Left colon (tissue), 2 donors: Measurements from ENCODE around the gene NAA10. TPM values are rescaled to one million over a fixed set of nuclear protein-coding genes. Genes with fewer than 3 reads are reported as not detected.

Experiments
- ATAC-seq: fragments of 200-7000 bp; cut with Tn5 transposase; one replicate; pipeline ENCODE4 v1.9.1; 2020; ENCODE audit warnings: mild to moderate bottlenecking, moderate library complexity
- DNase-seq, 2 donors: peaks; one replicate each; pipeline ENCODE4 v3.0.0-alpha.2; 2020
- intact Hi-C, 2 donors: fragments of 100-400 bp; cut with DNase I in 1 of 2; cut with micrococcal nuclease in 1 of 2; formaldehyde crosslinking; loops; one replicate each; pipeline versions ENCODE4 v1.11.2 to v1.14.0; 2022; cut with DNase I, micrococcal nuclease
- total RNA-seq, 2 donors: library from RNA; stranded (reverse); fragmentation: NEBNext Ultra II Directional; extraction: Animal tissue kit (Norgen Biotek cat#: 25700); gene quantifications; one replicate each; pipeline ENCODE4 v1.2.1, GENCODE V29; 2021
- donor health status: DM: no; HTN: no; CAD: no.
- donor health status: DM: yes; HTN: yes; CAD: no.

The NAA10 gene
- total RNA-seq, 2 donors from 2014 or later, result 52.7 to 68.0 TPM

GRCh38 chrX:153921070-153921469 is 13.8 kb downstream of the NAA10 start:
- DNase-seq (no peak), ATAC-seq (no peak)
- intact Hi-C loops, result no loop called here

- intact Hi-C loops, result no loop called here
- DNase-seq (no peak), ATAC-seq (no peak)
These were observed 14.3 kb downstream of the NAA10 start for GRCh38 chrX:153920546-153920945.

DNA sequence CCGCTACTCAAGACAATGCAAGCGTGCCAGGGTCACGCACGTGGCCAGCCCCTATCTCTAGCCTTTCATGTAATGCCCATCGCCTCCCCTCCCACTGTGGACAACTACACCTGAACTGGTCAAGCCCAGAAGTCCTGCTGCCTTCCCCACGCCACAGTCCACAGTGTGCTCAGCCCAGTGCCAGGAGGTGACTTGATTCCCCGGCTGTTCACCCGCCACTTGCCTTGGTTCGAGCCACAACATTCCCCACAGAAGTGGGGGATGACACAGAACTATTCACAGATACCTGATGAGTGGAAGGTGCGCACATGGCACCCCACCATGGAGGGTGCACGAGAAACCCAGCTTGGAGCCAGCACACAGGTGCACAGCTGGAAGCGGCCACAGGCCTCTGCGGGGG is 15.6 kb downstream of the NAA10 start:
- DNase-seq (no peak), ATAC-seq (no peak)
- intact Hi-C loops, result no loop called here

- intact Hi-C loops, result no loop called here
- DNase-seq, result no peak
- ATAC-seq, result no peak
These were observed 17.0 kb downstream of the NAA10 start for GRCh38 chrX:153917869-153918268.

DNA sequence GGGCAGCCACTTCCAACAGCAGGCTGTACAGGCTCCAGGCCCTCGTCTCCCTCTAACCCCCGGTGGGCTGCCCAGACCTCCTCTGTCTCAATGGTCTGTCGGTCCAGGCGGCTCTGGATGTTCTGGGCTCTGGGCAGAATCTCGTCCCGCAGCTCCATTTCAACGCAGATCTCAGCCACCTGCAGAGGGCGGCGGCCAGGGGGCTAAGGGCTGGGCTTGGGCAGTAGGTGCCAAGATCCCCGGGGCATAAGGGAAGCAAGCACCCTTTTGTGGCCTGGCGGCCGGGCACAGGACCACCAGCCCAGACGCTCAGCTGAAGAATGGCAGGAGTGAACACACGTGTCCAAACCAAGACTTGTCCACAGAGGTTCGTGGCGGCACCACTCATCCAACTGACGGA is 21.1 kb downstream of the NAA10 start:
- DNase-seq (no peak), ATAC-seq (no peak)
- intact Hi-C loops, result no loop called here

- DNase-seq (no peak), ATAC-seq (no peak)
- intact Hi-C loops, result no loop called here
These were observed 21.6 kb downstream of the NAA10 start for GRCh38 chrX:153913211-153913610.

DNA sequence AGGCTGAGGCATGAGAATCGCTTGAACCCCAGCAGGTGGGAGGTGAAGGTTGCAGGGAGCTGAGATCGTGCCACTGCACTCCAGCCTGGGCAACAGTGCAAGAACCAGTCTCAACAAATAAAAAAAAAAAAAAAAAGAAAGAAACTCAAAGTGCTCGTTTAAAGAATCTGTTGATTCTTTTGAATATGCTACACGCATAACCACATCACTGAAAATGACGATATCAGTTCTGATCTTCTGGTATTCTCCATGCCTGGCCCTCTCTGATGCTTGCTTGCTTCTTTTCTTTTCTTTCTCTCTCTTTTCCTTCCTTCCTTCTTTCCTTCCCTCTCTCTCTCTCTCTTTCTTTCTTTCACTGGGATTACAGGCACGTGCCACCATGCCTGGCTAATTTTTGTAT is 23.0 kb downstream of the NAA10 start:
- no peak for DNase-seq
- intact Hi-C loops, result no loop called here
- no peak for ATAC-seq

DNA sequence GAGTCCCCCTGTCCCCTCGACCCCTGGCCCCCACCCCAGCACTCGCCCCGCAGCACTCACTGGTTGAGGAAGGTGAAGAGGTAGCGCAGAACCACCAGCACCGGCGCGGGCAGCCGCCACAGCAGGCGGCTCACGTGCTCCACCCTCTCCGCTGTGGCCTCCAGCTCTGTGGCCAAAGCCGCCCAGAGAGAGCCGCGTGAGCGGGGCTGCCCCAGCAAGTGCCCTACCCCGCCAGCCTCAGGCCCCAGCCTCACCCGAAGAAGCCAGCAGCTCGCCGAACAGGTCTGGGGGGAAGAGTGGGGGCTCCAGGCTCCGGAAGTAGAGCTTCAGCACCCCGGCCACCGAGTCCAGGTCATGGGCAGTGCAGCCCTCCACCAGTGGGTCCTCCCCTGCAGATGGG is 24.4 kb downstream of the NAA10 start:
- intact Hi-C loops, result no loop called here
- DNase-seq, result peak in 1 of 2 donors; percentile 23
- ATAC-seq, result no peak

DNA sequence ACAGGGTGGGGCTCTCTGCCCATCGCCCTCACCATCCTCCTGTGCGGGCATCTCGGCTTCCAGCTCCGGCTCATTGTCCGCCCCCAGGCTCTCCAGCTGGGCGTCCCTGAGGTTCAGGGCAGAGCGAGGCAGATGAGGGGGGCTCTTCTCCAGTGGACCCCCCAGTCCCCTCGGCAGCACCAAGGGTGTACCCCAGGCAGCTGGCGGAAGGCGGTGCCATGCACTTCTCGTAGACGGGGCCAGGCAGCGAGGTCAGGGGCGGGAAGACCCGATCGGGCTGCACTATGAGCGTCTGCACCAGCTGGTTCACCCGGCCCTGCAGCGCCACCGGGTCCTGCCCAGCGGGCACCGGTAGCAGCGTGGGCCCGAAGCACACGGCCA is 24.9 kb downstream of the NAA10 start:
- no peak for DNase-seq
- ATAC-seq, result no peak
- intact Hi-C loops, result no loop called here

DNA sequence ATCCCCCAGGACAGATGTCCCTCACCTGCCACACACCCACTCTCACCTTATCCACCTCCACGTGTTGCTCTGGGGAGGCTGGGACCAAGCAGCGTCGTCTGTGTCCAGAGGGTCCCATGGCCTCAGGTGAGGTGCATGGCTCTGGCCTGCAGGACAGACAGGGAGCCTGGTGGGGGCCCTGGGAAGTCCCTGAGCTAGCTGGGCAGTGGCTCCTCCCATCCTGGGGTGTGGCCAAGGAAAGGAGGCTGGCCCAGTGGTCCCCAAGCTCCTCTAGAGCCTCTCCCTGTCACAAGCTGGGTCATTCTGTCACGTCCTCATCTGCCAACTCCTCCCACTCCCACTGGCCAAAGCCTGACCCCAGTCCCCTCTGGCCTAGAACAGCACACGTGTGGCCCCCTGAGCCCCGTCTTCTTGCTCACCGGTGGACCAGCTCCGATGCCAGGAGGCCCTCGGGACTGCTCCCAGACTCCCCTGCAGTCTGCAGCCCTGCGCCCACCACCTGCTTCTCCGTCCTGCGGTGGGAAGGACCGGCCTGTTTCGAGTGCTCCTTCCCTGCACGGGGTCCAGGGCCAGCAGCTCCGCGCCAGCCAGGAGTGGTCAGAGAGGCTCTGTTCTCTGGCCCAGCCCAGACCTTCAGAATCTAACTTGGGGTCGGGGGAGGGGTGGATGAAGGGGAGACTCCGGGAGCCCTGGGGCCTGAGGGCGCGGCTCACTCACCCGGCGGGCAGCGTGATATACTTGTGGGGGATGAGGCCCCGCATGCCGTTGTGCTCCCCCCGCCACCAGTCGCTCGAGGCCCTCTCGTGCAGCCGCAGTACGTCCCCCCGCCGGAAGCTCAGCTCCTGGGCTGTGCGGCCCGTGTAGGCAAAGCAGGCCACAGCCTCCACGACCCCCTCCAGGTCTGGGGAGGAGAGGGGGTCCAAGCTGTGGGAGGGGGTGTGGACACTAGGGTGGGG is 25.5 kb downstream of the NAA10 start:
- peak in 1 of 2 donors; percentile 20 for DNase-seq
- intact Hi-C loops, result no loop called here
- ATAC-seq, result no peak

DNA sequence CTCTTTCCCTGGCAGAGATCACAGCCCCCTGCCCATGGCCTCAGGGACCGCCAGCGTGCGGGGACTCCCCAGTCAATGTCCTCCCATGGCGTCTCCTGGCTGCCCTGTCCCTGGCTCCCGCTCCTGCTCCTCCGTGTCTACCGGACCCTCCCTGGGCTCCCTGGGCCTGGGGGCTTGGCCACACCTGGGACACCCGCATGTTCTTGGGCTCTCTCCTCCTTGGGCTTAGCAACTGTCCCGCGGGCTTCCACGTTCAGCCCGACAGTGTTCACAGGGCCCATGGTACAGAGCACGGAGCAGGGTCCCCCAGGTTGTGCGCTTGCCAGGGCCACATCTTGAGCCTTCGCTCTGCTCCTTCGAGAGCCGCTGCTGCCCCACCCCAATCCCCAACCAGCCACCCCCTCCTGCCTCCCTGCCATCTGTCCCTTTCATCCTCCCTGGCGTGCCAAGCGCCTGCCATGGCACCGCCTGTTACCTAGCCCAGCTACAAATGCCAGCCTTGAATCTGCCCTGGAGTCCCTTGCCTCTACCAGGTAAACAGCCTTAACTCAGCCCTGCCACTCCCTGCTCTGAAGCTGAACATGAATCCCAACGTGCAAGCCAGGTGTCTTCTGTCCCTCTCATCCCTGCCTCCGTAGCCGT is 26.5 kb downstream of the NAA10 start:
- DNase-seq (peak in 1 of 2 donors; percentile 19), ATAC-seq (no peak)
- intact Hi-C loops, result no loop called here

GRCh38 chrX:153907456-153907855 is 27.4 kb downstream of the NAA10 start:
- ATAC-seq, result no peak
- no peak for DNase-seq
- intact Hi-C loops, result no loop called here

DNA sequence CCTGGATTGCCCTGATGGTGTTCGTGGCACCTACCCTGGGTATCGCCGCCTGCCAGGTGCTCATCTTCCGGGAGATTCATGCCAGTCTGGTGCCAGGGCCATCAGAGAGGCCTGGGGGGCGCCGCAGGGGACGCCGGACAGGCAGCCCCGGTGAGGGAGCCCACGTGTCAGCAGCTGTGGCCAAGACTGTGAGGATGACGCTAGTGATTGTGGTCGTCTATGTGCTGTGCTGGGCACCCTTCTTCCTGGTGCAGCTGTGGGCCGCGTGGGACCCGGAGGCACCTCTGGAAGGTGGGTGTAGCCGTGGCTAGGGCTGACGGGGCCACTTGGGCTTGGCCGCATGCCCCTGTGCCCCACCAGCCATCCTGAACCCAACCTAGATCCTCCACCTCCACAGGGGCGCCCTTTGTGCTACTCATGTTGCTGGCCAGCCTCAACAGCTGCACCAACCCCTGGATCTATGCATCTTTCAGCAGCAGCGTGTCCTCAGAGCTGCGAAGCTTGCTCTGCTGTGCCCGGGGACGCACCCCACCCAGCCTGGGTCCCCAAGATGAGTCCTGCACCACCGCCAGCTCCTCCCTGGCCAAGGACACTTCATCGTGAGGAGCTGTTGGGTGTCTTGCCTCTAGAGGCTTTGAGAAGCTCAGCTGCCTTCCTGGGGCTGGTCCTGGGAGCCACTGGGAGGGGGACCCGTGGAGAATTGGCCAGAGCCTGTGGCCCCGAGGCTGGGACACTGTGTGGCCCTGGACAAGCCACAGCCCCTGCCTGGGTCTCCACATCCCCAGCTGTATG is 28.5 kb downstream of the NAA10 start:
- peak; percentile 7 for ATAC-seq
- intact Hi-C loops, result no loop called here
- peak in 1 of 2 donors; percentile 20 for DNase-seq

- intact Hi-C loops, result no loop called here
- DNase-seq, result no peak
- no peak for ATAC-seq
These were observed 29.2 kb downstream of the NAA10 start for GRCh38 chrX:153905481-153906095.

DNA sequence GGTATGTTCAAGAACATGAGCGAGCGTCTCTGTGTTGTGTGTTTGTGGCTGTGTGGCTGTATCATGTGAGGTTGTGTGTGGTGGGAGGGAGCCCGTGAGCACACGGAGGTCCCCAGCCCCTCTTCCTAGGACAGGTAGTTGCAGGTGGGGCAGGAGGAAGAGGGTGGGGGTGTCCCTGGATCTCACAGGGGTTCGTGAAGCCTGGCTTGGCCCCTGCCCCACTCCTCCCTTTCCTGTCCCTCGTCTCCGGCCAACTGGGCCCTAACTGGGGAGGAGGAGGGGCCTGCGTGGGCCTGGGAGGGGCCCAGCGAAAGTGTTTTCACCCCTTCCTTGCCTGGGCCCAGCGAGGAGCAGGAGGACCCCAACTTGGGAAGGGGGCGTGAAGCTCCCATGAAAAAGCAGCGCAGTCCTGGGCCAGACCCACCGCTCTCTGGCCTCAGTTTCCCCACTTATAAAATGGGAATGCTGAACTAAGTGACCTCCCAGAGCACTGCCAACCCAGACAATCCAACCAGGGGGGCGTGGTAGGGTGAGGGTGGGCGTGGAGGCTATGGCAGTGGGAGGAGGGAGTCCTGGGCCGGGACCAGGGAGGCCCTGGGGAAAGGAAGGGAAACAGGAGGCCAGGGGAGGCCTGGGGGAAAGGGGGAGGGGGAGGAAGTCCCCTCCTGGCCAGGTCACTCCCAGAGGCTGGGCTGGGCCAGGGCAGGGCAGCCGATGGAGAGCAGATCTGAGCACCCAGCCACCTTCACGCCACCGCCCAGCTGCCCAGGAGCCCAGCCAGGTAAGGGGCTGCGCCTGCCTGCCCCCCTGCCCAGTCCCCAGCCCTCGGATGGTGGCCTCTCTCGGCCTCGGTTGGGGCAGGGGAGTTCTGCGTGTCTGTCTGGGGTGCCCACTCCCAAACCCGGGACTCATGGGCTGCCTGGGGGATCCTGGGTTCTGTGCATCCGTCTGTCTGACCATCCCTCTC is 30.6 kb downstream of the NAA10 start, which contains the start of gene AVPR2:
Gene AVPR2 (plus strand): TSS at position 683 of the 967 bp plus-strand sequence. CDS start 473 bp downstream, outside the sequence.
- intact Hi-C loops, result no loop called here
- no peak for ATAC-seq
- no peak for DNase-seq

DNA sequence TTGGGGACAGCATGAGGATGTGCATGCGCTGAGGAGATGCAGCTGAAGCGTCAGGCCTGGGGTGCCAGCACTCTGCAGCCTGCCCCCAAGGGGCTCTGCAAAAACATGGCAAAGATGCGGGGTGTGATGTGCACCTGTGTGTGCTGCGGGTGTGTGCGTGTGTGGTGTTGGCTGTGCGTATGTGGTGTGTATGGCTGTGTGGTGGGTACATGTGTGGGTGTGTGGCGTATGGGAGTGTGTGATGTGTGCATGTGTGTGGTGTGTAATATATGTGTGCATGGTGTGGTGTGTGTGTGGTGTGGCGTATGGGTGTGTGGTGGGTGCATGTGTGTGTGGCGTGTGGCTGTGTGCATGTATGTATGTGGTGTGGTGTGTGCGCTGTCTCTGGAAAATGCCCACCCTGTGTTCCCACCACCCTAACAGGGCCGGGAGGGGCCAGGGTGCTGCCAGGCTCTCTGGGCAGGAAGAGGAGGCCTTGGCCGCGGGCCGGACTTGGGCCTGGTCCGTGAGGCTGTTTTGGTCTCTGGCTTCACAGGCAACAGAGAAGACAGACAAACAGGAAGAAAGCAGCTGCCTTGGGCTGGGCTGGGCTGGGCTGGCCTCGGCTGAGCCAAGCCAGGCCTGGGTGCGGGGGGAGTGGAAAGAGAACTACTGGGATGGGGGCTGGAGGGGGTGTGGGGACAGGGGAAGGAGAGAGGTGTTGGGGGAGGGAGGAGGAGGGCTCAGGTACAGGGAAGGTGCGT is 31.4 kb downstream of the NAA10 start:
- intact Hi-C loops, result no loop called here
- DNase-seq (no peak), ATAC-seq (peak; percentile 29)

DNA sequence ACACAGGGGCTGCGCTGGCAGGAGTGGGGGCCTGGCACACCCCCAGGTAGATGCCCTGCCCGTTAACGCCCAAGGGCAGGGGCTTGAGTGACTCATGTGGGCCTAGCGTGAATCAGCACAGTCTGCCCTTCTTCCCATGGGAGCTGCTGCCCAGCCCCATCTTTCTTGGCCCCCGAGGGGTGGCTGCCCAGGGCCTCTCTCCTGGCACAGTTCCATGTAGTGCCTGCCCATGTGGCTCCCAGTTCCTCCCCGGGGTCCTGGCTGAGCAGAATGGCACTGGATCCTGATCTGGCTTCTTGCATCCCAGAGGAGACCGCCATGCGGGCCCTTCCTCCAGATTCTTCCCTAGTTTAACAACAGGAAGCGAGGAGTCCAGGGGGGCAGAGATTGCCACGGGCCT is 32.5 kb downstream of the NAA10 start:
- intact Hi-C loops, result no loop called here

More for the DNA sequence above, 32.5 kb downstream of the NAA10 start:
- DNase-seq (no peak), ATAC-seq (no peak)
